ENCODE data around the gene NAALADL2. TPM values are rescaled to one million over a fixed set of nuclear protein-coding genes. Genes with fewer than 3 reads are reported as not detected.

Gene NAALADL2
- total RNA-seq, 4 donors from 2014 or later = 0.36 to 9.2 (median 0.63) TPM

GRCh38 chr3:174862101-174862500, 3.0 kb downstream of the NAALADL2 start:
- Histone ChIP-seq H3K4me1 (no peaks in the 10 kb centered on the region), H3K36me3 (no peaks in the 10 kb centered on the region), H3K9me3 (no peaks in the 10 kb centered on the region), H3K27me3 (no peaks in the 10 kb centered on the region), H3K27ac (no peak overlapping the region), H3K4me3 (no peak overlapping the region)
- no peak for TF ChIP-seq CTCF (IDR thresholded peaks at IDR 0.05 in 4 of 5, conservative IDR thresholded peaks at IDR 0.05 in 1 of 5)
- no peak for TF ChIP-seq POLR2A (IDR thresholded peaks at IDR 0.05)
- ATAC-seq = no peak
- intact Hi-C loops (cut with DNase I; ENCODE audit: low total_unique reads) = no loop called here
- in situ Hi-C loops (cut with MboI; ENCODE audit: low sequenced_read_pairs in 4 of 4) = no loop called here
- no peak for DNase-seq

GRCh38 chr3:174862666-174863065, 3.5 kb downstream of the NAALADL2 start:
- no peaks in the 10 kb centered on the region for H3K4me1 ChIP-seq
- TF ChIP-seq CTCF (IDR thresholded peaks at IDR 0.05 in 4 of 5, conservative IDR thresholded peaks at IDR 0.05 in 1 of 5) (no peak), POLR2A (IDR thresholded peaks at IDR 0.05) (no peak)
- intact Hi-C loops (cut with DNase I; ENCODE audit: low total_unique reads) (no loop called here), in situ Hi-C loops (cut with MboI; ENCODE audit: low sequenced_read_pairs in 4 of 4) (no loop called here)
- H3K27ac ChIP-seq = no peak overlapping the region
- DNase-seq (no peak), ATAC-seq (no peak)
- H3K4me3 ChIP-seq = no peak overlapping the region
- H3K9me3 ChIP-seq = no peaks in the 10 kb centered on the region
- H3K36me3 ChIP-seq = no peaks in the 10 kb centered on the region
- no peaks in the 10 kb centered on the region for H3K27me3 ChIP-seq

GRCh38 chr3:174863488-174863887, 4.4 kb downstream of the NAALADL2 start:
- ATAC-seq = no peak
- Histone ChIP-seq H3K9me3 (no peaks in the 10 kb centered on the region), H3K36me3 (no peaks in the 10 kb centered on the region), H3K27me3 (no peaks in the 10 kb centered on the region), H3K27ac (no peak overlapping the region), H3K4me3 (no peak overlapping the region), H3K4me1 (no peaks in the 10 kb centered on the region)
- in situ Hi-C loops (cut with MboI; ENCODE audit: low sequenced_read_pairs in 4 of 4) = no loop called here
- no peak for DNase-seq
- TF ChIP-seq POLR2A (IDR thresholded peaks at IDR 0.05) (no peak), CTCF (IDR thresholded peaks at IDR 0.05 in 4 of 5, conservative IDR thresholded peaks at IDR 0.05 in 1 of 5) (no peak)
- intact Hi-C loops (cut with DNase I; ENCODE audit: low total_unique reads) = no loop called here

GRCh38 chr3:174869448-174869847, 10.3 kb downstream of the NAALADL2 start:
- in situ Hi-C loops (cut with MboI; ENCODE audit: low sequenced_read_pairs in 4 of 4) = no loop called here
- intact Hi-C loops (cut with DNase I; ENCODE audit: low total_unique reads) = no loop called here
- DNase-seq (no peak), ATAC-seq (no peak)
- no peak overlapping the region for H3K4me3 ChIP-seq
- H3K27ac ChIP-seq = no peak overlapping the region
- TF ChIP-seq POLR2A (IDR thresholded peaks at IDR 0.05) (no peak), CTCF (IDR thresholded peaks at IDR 0.05 in 4 of 5, conservative IDR thresholded peaks at IDR 0.05 in 1 of 5) (no peak)
- no peaks in the 10 kb centered on the region for H3K9me3 ChIP-seq
- H3K27me3 ChIP-seq = no peaks in the 10 kb centered on the region
- H3K4me1 ChIP-seq = no peaks in the 10 kb centered on the region
- no peaks in the 10 kb centered on the region for H3K36me3 ChIP-seq

Measured in gastrocnemius medialis (tissue), 4 donors.